Ovary (tissue), 3 donors: ENCODE data around the gene NSD1.

Experiments
- EP300 ChIP-seq: sonication (generic); formaldehyde crosslinking; IDR thresholded peaks from one replicate; pipeline ENCODE4 v1.6.1; 2017; ENCODE audit warnings: antibody characterized with exemption
- POLR2A ChIP-seq: fragments of 450-650 bp; IDR thresholded peaks from one replicate; pipeline ENCODE4 v1.6.1; 2017; ENCODE audit warnings: antibody characterized with exemption, mild to moderate bottlenecking, moderate library complexity
- TF ChIP-seq, protein P1 (sequence below), 3 donors: fragments of 450-650 bp in 2 of 3; fragments of 200-600 bp in 1 of 3; IDR thresholded peaks; one replicate each; pipeline versions ENCODE4 v1.5.1 to v1.8.0; 2016 to 2022; ENCODE audit warnings: antibody characterized with exemption in 3 of 3, mild to moderate bottlenecking in 1 of 3
- donor health status: DM: no; HTN: no; CAD: no.

DNA sequence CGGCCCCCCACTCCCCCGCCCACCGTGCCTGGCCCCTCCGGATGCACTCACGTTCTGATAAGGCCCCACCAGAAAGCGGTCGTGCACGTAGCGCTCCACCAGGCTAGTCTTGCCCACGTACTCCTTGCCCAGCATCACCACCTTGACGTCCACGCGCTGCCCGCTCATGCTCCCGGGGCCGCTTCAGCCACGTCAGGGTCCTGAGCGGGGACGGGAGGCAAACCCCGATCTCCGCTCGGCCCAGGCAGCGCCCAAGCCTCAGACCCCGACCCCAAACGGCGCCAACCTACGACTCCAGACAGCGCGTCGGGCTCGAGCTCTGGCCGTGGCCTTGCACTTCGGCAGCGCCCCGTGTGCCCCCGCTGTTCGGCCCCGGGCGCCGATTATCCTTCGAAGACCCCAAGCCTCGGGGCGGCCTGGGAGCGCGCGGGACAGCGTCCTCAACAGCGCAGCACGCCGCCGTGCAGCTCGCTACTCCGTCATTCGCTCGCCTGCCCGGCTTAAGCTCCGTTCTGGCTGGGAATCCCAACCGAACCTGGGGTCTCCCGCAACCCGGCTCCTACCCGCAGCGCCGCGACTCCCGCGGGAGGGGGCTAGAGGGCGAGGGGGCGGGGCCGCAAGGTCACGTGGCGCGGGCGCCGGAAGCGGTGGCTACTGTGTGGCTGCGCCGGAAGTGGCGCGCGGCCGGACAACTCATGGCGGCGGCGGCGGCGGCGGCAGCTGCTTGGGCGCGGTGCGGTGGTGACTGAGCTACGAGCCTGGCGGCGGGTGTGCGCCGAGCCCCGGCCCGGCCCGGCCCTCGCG, 169.8 kb downstream of the NSD1 start, which contains the start of the genes PRELID1 and RAB24:
- TF ChIP-seq, protein P1, sequence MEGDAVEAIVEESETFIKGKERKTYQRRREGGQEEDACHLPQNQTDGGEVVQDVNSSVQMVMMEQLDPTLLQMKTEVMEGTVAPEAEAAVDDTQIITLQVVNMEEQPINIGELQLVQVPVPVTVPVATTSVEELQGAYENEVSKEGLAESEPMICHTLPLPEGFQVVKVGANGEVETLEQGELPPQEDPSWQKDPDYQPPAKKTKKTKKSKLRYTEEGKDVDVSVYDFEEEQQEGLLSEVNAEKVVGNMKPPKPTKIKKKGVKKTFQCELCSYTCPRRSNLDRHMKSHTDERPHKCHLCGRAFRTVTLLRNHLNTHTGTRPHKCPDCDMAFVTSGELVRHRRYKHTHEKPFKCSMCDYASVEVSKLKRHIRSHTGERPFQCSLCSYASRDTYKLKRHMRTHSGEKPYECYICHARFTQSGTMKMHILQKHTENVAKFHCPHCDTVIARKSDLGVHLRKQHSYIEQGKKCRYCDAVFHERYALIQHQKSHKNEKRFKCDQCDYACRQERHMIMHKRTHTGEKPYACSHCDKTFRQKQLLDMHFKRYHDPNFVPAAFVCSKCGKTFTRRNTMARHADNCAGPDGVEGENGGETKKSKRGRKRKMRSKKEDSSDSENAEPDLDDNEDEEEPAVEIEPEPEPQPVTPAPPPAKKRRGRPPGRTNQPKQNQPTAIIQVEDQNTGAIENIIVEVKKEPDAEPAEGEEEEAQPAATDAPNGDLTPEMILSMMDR (IDR thresholded peaks at IDR 0.05): peak in 1 of 3 donors; percentile 44
- peak; percentile 29 for TF ChIP-seq POLR2A
- TF ChIP-seq EP300: no peak
